Endothelial cell of umbilical vein (primary cell): ENCODE measurements around the gene QPCT.

Experiments used
- CTCF ChIP-seq, 2 donors: IDR thresholded peaks; 1 replicate in 1 of 2; 2 replicates in 1 of 2; pipeline ENCODE4 v1.5.1; 2011; ENCODE audit warnings: low read length in 2 of 2, mild to moderate bottlenecking in 2 of 2, moderate library complexity in 2 of 2, control low read depth in 1 of 2, inconsistent platforms in 1 of 2, low read depth in 1 of 2; ENCODE audit not compliant: insufficient read depth in 1 of 2; ENCODE audit errors: extremely low read depth in 1 of 2
- EZH2 ChIP-seq: IDR thresholded peaks from 2 replicates; pipeline ENCODE4 v1.6.1; 2012; ENCODE audit warnings: borderline replicate concordance, low read depth, mild to moderate bottlenecking, moderate library complexity, low read length, inconsistent platforms; ENCODE audit not compliant: severe bottlenecking
- JUN ChIP-seq: IDR thresholded peaks from 2 replicates; pipeline ENCODE4 v1.6.1; 2011; ENCODE audit warnings: borderline replicate concordance, low read depth; ENCODE audit not compliant: insufficient read length, insufficient read depth
- MYC ChIP-seq: IDR thresholded peaks from one replicate; pipeline ENCODE4 v1.6.1; 2011; ENCODE audit warnings: mild to moderate bottlenecking, low read depth, low read length
- POLR2A ChIP-seq: IDR thresholded peaks from 2 replicates; pipeline ENCODE4 v1.6.1; 2012; ENCODE audit warnings: low read depth, mild to moderate bottlenecking, control low read depth, low read length
- POLR2AphosphoS5 ChIP-seq: IDR thresholded peaks from 2 replicates; pipeline ENCODE4 v1.6.1; 2012; ENCODE audit warnings: low read depth, mild to moderate bottlenecking, control low read depth, low read length, moderate library complexity; ENCODE audit not compliant: insufficient read depth

- TF ChIP-seq EZH2 = no peak
- TF ChIP-seq POLR2A = no peak
- no peak for TF ChIP-seq CTCF (IDR thresholded peaks at IDR 0.05; ENCODE audit: extremely low read depth in 1 of 2, insufficient read depth in 1 of 2, low read depth in 1 of 2, low read length in 2 of 2)
- TF ChIP-seq MYC = no peak
- TF ChIP-seq POLR2AphosphoS5 = no peak
- TF ChIP-seq JUN = no peak
Observed at GRCh38 chr2:37306024-37306423, 38.4 kb upstream of the QPCT start.
